ENCODE data around the gene TAF12.

GRCh38 chr1:28592321-28593071, 50.4 kb downstream of the TAF12 start:
- TF ChIP-seq SIN3A (IDR thresholded peaks at IDR 0.05; ENCODE audit: borderline replicate concordance, insufficient read depth, low read length) (no peak), REST (IDR thresholded peaks at IDR 0.05; ENCODE audit: insufficient read depth in 1 of 2, low read depth in 2 of 2, low read length in 2 of 2) (no peak), POLR2AphosphoS5 (IDR thresholded peaks at IDR 0.05; ENCODE audit: low read depth, low read length) (no peak), FOXP2 (optimal IDR thresholded peaks at IDR 0.05; ENCODE audit: borderline replicate concordance, extremely low read depth, extremely low read length, insufficient read depth) (no peak)

Measured in PFSK-1 (cell line).